HepG2 (cell line): Measurements from ENCODE around the gene TPPP2. TPM values are rescaled to one million over a fixed set of nuclear protein-coding genes. Genes with fewer than 3 reads are reported as not detected.
A peak's percentile ranks its signal among the peaks of the same experiment; 100 is the strongest.

Experiments
- AHR ChIP-seq: IDR thresholded peaks from 2 replicates; pipeline ENCODE4 v1.6.1; 2018; ENCODE audit warnings: missing genetic modification reagents, missing compliant biosample characterization
- HDAC2 ChIP-seq: sonication (generic); formaldehyde crosslinking; IDR thresholded peaks from 2 replicates; pipeline ENCODE4 v1.4.0; 2020; ENCODE audit warnings: missing genetic modification reagents
- SNAPC2 ChIP-seq: sonication (generic); formaldehyde crosslinking; IDR thresholded peaks from 2 replicates; pipeline ENCODE4 v1.8.1; 2022; ENCODE audit warnings: mild to moderate bottlenecking, missing genetic modification reagents
- SRSF1 ChIP-seq: fragments of 200-400 bp; formaldehyde crosslinking; optimal IDR thresholded peaks from 2 replicates; pipeline ENCODE3; 2017; ENCODE audit warnings: mild to moderate bottlenecking, low read depth, low read length, moderate library complexity
- ZNF24 ChIP-seq: fragments of 450-650 bp; IDR thresholded peaks from 2 replicates; pipeline ENCODE4 v1.6.1; 2017; ENCODE audit warnings: antibody characterized with exemption, mild to moderate bottlenecking
- polyA plus RNA-seq, 8 experiments: library from polyadenylated mRNA; depleted of rRNA in 3 of 8; stranded (reverse) in 7 of 8; unstranded in 1 of 8; fragments of >200 nt; fragmentation: Illumina TruSeq in 4 of 8; extraction: Trizol in 4 of 8; gene quantifications; 2 replicates each; pipeline versions ENCODE4 v1.2.1 to v1.2.3, GENCODE V29; 2011 to 2016; ENCODE audit warnings: low read depth in 4 of 8, missing spikeins in 1 of 8, mixed read lengths in 1 of 8; ENCODE audit not compliant: insufficient read depth in 1 of 8
- total RNA-seq, 5 experiments: library from RNA; depleted of rRNA; stranded (reverse); fragments of >200 nt; fragmentation: Illumina TruSeq; extraction: Trizol; gene quantifications; 2 replicates each; pipeline ENCODE4 v1.2.3, GENCODE V29; 2016; ENCODE audit warnings: low read depth in 1 of 5
- TF ChIP-seq, protein P1 (sequence below): sonication (generic); formaldehyde crosslinking; IDR thresholded peaks from 2 replicates; pipeline ENCODE4 v1.4.0; 2020; ENCODE audit warnings: missing genetic modification reagents
- TF ChIP-seq, protein P2 (sequence below): IDR thresholded peaks from 2 replicates; pipeline ENCODE4 v1.6.1; 2012; ENCODE audit warnings: low read length, improper control_type of control experiment
- TF ChIP-seq, protein P3 (sequence below): sonication (generic); formaldehyde crosslinking; IDR thresholded peaks from 2 replicates; pipeline ENCODE4 v1.4.0; 2020; ENCODE audit warnings: missing genetic modification reagents, borderline replicate concordance
- TF ChIP-seq, protein P4 (sequence below): sonication (generic); formaldehyde crosslinking; IDR thresholded peaks from 2 replicates; pipeline ENCODE4 v1.5.0; 2020; ENCODE audit warnings: missing genetic modification reagents, mild to moderate bottlenecking, borderline replicate concordance
- TF ChIP-seq, protein P5 (sequence below): IDR thresholded peaks from 2 replicates; pipeline ENCODE4 v1.6.1; 2016; ENCODE audit warnings: mild to moderate bottlenecking, missing biosample characterization, missing genetic modification reagents
- TF ChIP-seq, protein P6 (sequence below): IDR thresholded peaks from 2 replicates; pipeline ENCODE4 v1.6.1; 2016; ENCODE audit warnings: missing compliant biosample characterization, missing genetic modification reagents, borderline replicate concordance

TPPP2 gene
- total and polyA plus RNA-seq, 2 of the 13 experiments (the other 11 are each of a cell fraction or from before 2014, with no cell fraction given), result 0.58 to 4.2 TPM

DNA sequence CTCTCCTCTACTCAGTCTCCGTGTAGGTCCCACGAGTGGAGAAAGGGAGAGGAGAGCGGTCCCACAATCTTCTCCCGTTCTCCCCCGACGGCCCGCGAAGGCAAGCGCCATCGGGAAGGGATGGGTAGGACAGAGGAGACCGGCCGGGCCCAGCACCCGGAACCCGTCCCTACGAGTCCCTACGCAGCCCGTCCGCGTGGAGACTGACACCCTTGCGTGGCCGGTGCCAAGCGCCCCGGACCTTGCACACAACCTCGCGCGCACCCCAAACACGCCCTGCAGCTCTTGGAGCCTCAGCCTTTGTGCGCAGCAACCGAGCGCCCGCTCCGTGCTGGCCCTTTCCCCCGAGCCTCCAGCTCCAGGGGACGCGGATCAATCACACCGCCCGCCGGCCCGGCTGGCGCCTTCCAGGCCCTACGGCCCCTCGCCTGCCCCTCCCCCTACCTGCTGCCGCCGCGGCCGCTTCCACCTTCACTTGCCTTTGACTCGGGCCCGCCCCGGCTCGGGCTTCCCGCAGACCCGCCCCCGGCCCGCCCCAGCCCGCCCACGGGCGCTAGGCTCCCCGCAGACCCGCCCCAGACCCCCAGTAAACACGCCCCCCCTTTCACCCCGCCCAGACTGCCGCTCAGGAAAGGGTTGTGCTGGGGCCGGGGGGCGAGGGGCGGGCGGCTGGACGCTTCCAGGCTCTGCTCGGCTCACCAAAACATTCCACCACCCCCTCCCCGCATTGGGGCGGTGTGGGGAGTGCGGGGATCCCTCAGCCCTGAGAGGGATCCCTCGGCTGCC is 5.2 kb upstream of the TPPP2 start, which contains the start of gene NDRG2 (continued):
- TF ChIP-seq, protein P1, sequence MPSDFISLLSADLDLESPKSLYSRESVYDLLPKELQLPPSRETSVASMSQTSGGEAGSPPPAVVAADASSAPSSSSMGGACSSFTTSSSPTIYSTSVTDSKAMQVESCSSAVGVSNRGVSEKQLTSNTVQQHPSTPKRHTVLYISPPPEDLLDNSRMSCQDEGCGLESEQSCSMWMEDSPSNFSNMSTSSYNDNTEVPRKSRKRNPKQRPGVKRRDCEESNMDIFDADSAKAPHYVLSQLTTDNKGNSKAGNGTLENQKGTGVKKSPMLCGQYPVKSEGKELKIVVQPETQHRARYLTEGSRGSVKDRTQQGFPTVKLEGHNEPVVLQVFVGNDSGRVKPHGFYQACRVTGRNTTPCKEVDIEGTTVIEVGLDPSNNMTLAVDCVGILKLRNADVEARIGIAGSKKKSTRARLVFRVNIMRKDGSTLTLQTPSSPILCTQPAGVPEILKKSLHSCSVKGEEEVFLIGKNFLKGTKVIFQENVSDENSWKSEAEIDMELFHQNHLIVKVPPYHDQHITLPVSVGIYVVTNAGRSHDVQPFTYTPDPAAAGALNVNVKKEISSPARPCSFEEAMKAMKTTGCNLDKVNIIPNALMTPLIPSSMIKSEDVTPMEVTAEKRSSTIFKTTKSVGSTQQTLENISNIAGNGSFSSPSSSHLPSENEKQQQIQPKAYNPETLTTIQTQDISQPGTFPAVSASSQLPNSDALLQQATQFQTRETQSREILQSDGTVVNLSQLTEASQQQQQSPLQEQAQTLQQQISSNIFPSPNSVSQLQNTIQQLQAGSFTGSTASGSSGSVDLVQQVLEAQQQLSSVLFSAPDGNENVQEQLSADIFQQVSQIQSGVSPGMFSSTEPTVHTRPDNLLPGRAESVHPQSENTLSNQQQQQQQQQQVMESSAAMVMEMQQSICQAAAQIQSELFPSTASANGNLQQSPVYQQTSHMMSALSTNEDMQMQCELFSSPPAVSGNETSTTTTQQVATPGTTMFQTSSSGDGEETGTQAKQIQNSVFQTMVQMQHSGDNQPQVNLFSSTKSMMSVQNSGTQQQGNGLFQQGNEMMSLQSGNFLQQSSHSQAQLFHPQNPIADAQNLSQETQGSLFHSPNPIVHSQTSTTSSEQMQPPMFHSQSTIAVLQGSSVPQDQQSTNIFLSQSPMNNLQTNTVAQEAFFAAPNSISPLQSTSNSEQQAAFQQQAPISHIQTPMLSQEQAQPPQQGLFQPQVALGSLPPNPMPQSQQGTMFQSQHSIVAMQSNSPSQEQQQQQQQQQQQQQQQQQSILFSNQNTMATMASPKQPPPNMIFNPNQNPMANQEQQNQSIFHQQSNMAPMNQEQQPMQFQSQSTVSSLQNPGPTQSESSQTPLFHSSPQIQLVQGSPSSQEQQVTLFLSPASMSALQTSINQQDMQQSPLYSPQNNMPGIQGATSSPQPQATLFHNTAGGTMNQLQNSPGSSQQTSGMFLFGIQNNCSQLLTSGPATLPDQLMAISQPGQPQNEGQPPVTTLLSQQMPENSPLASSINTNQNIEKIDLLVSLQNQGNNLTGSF, result peak; percentile 80; the same call in 1 of the 2 replicates
- TF ChIP-seq, protein P2, sequence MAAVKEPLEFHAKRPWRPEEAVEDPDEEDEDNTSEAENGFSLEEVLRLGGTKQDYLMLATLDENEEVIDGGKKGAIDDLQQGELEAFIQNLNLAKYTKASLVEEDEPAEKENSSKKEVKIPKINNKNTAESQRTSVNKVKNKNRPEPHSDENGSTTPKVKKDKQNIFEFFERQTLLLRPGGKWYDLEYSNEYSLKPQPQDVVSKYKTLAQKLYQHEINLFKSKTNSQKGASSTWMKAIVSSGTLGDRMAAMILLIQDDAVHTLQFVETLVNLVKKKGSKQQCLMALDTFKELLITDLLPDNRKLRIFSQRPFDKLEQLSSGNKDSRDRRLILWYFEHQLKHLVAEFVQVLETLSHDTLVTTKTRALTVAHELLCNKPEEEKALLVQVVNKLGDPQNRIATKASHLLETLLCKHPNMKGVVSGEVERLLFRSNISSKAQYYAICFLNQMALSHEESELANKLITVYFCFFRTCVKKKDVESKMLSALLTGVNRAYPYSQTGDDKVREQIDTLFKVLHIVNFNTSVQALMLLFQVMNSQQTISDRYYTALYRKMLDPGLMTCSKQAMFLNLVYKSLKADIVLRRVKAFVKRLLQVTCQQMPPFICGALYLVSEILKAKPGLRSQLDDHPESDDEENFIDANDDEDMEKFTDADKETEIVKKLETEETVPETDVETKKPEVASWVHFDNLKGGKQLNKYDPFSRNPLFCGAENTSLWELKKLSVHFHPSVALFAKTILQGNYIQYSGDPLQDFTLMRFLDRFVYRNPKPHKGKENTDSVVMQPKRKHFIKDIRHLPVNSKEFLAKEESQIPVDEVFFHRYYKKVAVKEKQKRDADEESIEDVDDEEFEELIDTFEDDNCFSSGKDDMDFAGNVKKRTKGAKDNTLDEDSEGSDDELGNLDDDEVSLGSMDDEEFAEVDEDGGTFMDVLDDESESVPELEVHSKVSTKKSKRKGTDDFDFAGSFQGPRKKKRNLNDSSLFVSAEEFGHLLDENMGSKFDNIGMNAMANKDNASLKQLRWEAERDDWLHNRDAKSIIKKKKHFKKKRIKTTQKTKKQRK, result no peak
- TF ChIP-seq AHR (CRISPR knock-in tag) (peak; percentile 39; the same call in 1 of the 2 replicates), HDAC2 (CRISPR knock-in tag) (peak; percentile 61), ZNF24 (no peak), SNAPC2 (CRISPR knock-in tag) (no peak), SRSF1 (no peak)
- TF ChIP-seq, protein P3, sequence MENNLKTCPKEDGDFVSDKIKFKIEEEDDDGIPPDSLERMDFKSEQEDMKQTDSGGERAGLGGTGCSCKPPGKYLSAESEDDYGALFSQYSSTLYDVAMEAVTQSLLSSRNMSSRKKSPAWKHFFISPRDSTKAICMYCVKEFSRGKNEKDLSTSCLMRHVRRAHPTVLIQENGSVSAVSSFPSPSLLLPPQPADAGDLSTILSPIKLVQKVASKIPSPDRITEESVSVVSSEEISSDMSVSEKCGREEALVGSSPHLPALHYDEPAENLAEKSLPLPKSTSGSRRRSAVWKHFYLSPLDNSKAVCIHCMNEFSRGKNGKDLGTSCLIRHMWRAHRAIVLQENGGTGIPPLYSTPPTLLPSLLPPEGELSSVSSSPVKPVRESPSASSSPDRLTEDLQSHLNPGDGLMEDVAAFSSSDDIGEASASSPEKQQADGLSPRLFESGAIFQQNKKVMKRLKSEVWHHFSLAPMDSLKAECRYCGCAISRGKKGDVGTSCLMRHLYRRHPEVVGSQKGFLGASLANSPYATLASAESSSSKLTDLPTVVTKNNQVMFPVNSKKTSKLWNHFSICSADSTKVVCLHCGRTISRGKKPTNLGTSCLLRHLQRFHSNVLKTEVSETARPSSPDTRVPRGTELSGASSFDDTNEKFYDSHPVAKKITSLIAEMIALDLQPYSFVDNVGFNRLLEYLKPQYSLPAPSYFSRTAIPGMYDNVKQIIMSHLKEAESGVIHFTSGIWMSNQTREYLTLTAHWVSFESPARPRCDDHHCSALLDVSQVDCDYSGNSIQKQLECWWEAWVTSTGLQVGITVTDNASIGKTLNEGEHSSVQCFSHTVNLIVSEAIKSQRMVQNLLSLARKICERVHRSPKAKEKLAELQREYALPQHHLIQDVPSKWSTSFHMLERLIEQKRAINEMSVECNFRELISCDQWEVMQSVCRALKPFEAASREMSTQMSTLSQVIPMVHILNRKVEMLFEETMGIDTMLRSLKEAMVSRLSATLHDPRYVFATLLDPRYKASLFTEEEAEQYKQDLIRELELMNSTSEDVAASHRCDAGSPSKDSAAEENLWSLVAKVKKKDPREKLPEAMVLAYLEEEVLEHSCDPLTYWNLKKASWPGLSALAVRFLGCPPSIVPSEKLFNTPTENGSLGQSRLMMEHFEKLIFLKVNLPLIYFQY (CRISPR knock-in tag), result peak; percentile 71; the same call in 1 of the 2 replicates
- TF ChIP-seq, protein P4, sequence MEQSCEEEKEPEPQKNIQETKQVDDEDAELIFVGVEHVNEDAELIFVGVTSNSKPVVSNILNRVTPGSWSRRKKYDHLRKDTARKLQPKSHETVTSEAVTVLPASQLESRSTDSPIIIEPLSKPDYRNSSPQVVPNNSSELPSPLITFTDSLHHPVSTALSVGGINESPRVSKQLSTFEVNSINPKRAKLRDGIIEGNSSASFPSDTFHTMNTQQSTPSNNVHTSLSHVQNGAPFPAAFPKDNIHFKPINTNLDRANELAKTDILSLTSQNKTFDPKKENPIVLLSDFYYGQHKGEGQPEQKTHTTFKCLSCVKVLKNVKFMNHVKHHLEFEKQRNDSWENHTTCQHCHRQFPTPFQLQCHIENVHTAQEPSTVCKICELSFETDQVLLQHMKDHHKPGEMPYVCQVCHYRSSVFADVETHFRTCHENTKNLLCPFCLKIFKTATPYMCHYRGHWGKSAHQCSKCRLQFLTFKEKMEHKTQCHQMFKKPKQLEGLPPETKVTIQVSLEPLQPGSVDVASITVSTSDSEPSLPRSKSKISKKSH (CRISPR knock-in tag), result peak; percentile 54; the same call in 1 of the 2 replicates
- TF ChIP-seq, protein P5, sequence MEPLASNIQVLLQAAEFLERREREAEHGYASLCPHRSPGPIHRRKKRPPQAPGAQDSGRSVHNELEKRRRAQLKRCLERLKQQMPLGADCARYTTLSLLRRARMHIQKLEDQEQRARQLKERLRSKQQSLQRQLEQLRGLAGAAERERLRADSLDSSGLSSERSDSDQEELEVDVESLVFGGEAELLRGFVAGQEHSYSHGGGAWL (CRISPR knock-in tag), result peak; percentile 36; the same call in 1 of the 2 replicates
- TF ChIP-seq, protein P6, sequence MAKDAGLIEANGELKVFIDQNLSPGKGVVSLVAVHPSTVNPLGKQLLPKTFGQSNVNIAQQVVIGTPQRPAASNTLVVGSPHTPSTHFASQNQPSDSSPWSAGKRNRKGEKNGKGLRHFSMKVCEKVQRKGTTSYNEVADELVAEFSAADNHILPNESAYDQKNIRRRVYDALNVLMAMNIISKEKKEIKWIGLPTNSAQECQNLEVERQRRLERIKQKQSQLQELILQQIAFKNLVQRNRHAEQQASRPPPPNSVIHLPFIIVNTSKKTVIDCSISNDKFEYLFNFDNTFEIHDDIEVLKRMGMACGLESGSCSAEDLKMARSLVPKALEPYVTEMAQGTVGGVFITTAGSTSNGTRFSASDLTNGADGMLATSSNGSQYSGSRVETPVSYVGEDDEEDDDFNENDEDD (CRISPR knock-in tag), result peak; percentile 59; the same call in 1 of the 2 replicates
